BJ (cell line): ENCODE results near the gene CYTH3. TPM values are rescaled to one million over a fixed set of nuclear protein-coding genes. Genes with fewer than 3 reads are reported as not detected.
A peak's percentile ranks its signal among the peaks of the same experiment; 100 is the strongest.

Experiments
- CTCF ChIA-PET: fragments of 350-600 bp; formaldehyde crosslinking; extraction: SDS; loops from one replicate; lab custom pipeline; 2021; ENCODE audit warnings: antibody characterized with exemption, inconsistent platforms; lab: Yijun Ruan, JAX
- POLR2A ChIA-PET: fragments of 300-600 bp; sonication (Branson Sonifier 250); formaldehyde crosslinking; extraction: SDS; loops from one replicate; lab custom pipeline; 2021; ENCODE audit warnings: antibody characterized with exemption; lab: Charles Lee
- DNase-seq: peaks from one replicate; pipeline ENCODE4 v3.0.0-alpha.2; 2011; ENCODE audit warnings: low read depth
- H3K27me3 ChIP-seq: 2 replicates; pipeline ENCODE4 v1.6.0; 2011; ENCODE audit warnings: low read length; ENCODE audit not compliant: control insufficient read depth, insufficient read depth
- H3K36me3 ChIP-seq: 2 replicates; pipeline ENCODE4 v1.5.1; 2011; ENCODE audit warnings: low read length; ENCODE audit not compliant: control insufficient read depth, insufficient read depth
- H3K4me3 ChIP-seq: 2 replicates; pipeline ENCODE4 v1.5.1; 2011; ENCODE audit warnings: low read depth, mild to moderate bottlenecking, control low read depth, low read length
- CTCF ChIP-seq: IDR thresholded peaks from 2 replicates; pipeline ENCODE4 v1.5.1; 2011; ENCODE audit warnings: low read depth, mild to moderate bottlenecking, control low read depth, inconsistent platforms, low read length, moderate library complexity; ENCODE audit not compliant: insufficient read depth
- polyA plus RNA-seq: library from polyadenylated mRNA; depleted of rRNA; stranded (reverse); fragments of >200 nt; gene quantifications from 2 replicates; pipeline ENCODE4 v1.2.3, GENCODE V29; 2011

Gene CYTH3
- polyA plus RNA-seq, 1 experiment: 45.5 TPM

GRCh38 chr7:6165075-6165474 is 107.3 kb downstream of the CYTH3 start:
- Histone ChIP-seq H3K36me3 (peaks cover 41% of the 10 kb centered on the region), H3K4me3 (no peak overlapping the region), H3K27me3 (no peaks in the 10 kb centered on the region)
- ChIA-PET CTCF (interaction anchor here (1.0 to 1.3 kb wide), 3 partner anchors 21 to 161 kb away, joined by 3 to 4 read pairs (median 4); no protein-coding TSS in a partner anchor), POLR2A (no interaction called here)
- TF ChIP-seq CTCF: no peak
- DNase-seq: no peak

GRCh38 chr7:6164491-6164890 is 107.9 kb downstream of the CYTH3 start:
- ChIA-PET CTCF (interaction anchor here (0.7 to 1.3 kb wide), 4 partner anchors 22 to 161 kb away, joined by 3 to 4 read pairs (median 4); no protein-coding TSS in a partner anchor), POLR2A (no interaction called here)
- TF ChIP-seq CTCF: peak; percentile 31; the same call in 1 of the 2 replicates
- Histone ChIP-seq H3K4me3 (no peak overlapping the region), H3K27me3 (no peaks in the 10 kb centered on the region), H3K36me3 (peaks cover 37% of the 10 kb centered on the region)
- no peak for DNase-seq

GRCh38 chr7:6164010-6164409 is 108.4 kb downstream of the CYTH3 start:
- POLR2A ChIA-PET: no interaction called here

GRCh38 chr7:6163402-6163801 is 109.0 kb downstream of the CYTH3 start:
- Histone ChIP-seq H3K4me3 (no peak overlapping the region), H3K27me3 (no peaks in the 10 kb centered on the region)
- POLR2A ChIA-PET: no interaction called here

More at GRCh38 chr7:6164010-6164409, 108.4 kb downstream of the CYTH3 start:
- no peak overlapping the region for H3K4me3 ChIP-seq
- CTCF ChIA-PET: interaction anchor here (0.7 to 1.3 kb wide), 4 partner anchors 23 to 160 kb away, joined by 3 to 4 read pairs (median 4); no protein-coding TSS in a partner anchor
- no peaks in the 10 kb centered on the region for H3K27me3 ChIP-seq
- no peak for DNase-seq
- no peak for TF ChIP-seq CTCF
- peaks cover 35% of the 10 kb centered on the region for H3K36me3 ChIP-seq

More at GRCh38 chr7:6163402-6163801, 109.0 kb downstream of the CYTH3 start:
- no peak for TF ChIP-seq CTCF
- CTCF ChIA-PET: no interaction called here
- DNase-seq: no peak
- H3K36me3 ChIP-seq: peaks cover 31% of the 10 kb centered on the region
